KMS-11 (cell line): Measurements from ENCODE around the gene MED20.

Source experiments
- H2AFZ ChIP-seq: fragments of 200-600 bp; sonication (generic); 2 replicates; pipeline ENCODE4 v1.6.1; 2016; ENCODE audit warnings: antibody characterized with exemption, mixed run types, low read depth
- H3K27ac ChIP-seq: fragments of 200-600 bp; sonication (generic); 2 replicates; pipeline ENCODE4 v1.6.1; 2016; ENCODE audit warnings: mild to moderate bottlenecking, mixed run types
- H3K27me3 ChIP-seq: fragments of 200-600 bp; sonication (generic); 2 replicates; pipeline ENCODE4 v1.6.1; 2017; ENCODE audit warnings: mild to moderate bottlenecking, low read depth, mixed run types, moderate library complexity; ENCODE audit not compliant: insufficient read depth
- H3K36me3 ChIP-seq: fragments of 200-600 bp; sonication (generic); 2 replicates; pipeline ENCODE4 v1.6.1; 2017; ENCODE audit warnings: mild to moderate bottlenecking, mixed run types; ENCODE audit not compliant: insufficient read depth
- H3K4me1 ChIP-seq: fragments of 200-600 bp; sonication (generic); 2 replicates; pipeline ENCODE4 v1.6.1; 2016; ENCODE audit warnings: mild to moderate bottlenecking, low read depth, mixed run types; ENCODE audit not compliant: poor library complexity, severe bottlenecking
- H3K4me2 ChIP-seq: fragments of 200-600 bp; sonication (generic); 2 replicates; pipeline ENCODE4 v1.7.0; 2016; ENCODE audit warnings: mild to moderate bottlenecking, mixed run types
- H3K4me3 ChIP-seq: fragments of 200-600 bp; sonication (generic); IDR thresholded peaks from 2 replicates; pipeline ENCODE4 v1.6.1; 2017; ENCODE audit warnings: low read depth, low read length, mixed read lengths; ENCODE audit not compliant: insufficient read depth
- H3K79me2 ChIP-seq: fragments of 200-600 bp; sonication (generic); 2 replicates; pipeline ENCODE4 v1.6.1; 2016; ENCODE audit warnings: low read depth, mixed run types; ENCODE audit not compliant: insufficient read depth
- H3K9ac ChIP-seq: fragments of 200-600 bp; sonication (generic); 2 replicates; pipeline ENCODE4 v1.6.1; 2016; ENCODE audit warnings: mild to moderate bottlenecking, mixed run types
- H4K20me1 ChIP-seq: fragments of 200-600 bp; sonication (generic); 2 replicates; pipeline ENCODE4 v1.6.1; 2016; ENCODE audit warnings: mild to moderate bottlenecking, mixed run types; ENCODE audit not compliant: insufficient read depth
- CTCF ChIP-seq: fragments of 200-600 bp; sonication (generic); conservative IDR thresholded peaks from 2 replicates; pipeline ENCODE4 v1.6.1; 2017; ENCODE audit warnings: low read depth, mild to moderate bottlenecking, antibody characterized with exemption, low read length, moderate library complexity, mixed read lengths

Gene MED20

DNA sequence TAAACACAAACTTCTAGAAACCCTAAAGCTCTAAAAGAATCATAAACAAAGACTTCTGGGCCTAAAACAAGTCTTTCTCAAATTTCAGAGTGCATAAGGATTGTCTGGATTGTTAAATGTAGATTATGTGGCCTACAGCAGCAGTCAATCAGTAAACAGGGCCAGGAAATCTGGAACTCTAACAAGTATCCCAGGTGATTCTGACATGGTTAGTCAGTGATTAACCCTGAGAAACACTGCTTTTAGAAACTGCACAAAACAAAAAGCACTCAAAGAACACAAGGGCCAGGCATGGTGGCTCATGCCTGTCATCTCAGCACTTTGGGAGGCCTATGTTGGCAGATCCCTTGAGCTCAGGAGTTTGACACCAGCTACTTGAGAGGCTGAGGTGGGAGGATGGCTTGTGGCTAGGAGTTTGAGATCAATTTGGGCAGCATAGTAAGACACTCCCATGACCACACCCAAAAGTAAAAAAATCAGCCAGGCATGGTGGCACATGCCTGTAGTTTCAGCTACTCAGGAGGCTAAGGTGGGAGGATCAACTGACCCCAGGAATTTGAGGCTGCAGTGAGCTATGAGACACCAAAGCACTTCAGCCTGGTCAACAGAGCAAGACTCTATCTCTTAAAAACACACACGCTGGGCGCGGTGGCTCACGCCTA is 5.9 kb downstream of the MED20 start:
- no peak overlapping the region for H3K9ac ChIP-seq
- H3K4me1 ChIP-seq: peaks cover 25% of the 10 kb centered on the region
- no peak overlapping the region for H3K4me3 ChIP-seq
- H3K27ac ChIP-seq: no peak overlapping the region
- no peak overlapping the region for H2AFZ ChIP-seq
- peaks cover 11% of the 10 kb centered on the region for H3K79me2 ChIP-seq
- no peaks in the 10 kb centered on the region for H3K36me3 ChIP-seq
- TF ChIP-seq CTCF: no peak
- no peaks in the 10 kb centered on the region for H4K20me1 ChIP-seq
- no peak overlapping the region for H3K4me2 ChIP-seq
- H3K27me3 ChIP-seq: no peaks in the 10 kb centered on the region

DNA sequence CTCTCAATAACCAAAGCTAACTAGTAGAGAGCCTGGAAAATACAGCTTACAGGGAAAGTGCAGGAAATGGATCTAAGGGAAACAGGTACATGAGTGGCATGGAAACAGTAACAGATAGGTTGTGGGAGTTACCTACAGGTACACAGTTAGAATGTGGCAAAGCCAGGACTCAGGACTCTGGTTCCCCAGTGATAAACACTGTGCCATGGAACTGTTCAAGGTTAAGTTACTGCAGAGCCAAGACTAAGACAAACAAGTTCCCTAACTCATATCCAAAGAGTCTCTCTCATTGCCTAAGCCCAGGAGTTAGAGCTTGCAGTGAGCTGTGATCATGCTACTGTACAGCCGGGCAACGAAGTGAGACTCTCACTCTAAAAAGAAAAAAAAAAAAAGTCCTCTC is 6.6 kb downstream of the MED20 start:
- H2AFZ ChIP-seq: no peak overlapping the region
- H3K27me3 ChIP-seq: no peaks in the 10 kb centered on the region
- no peak overlapping the region for H3K27ac ChIP-seq
- H3K4me3 ChIP-seq: no peak overlapping the region
- no peak overlapping the region for H3K4me2 ChIP-seq
- peaks cover 19% of the 10 kb centered on the region for H3K4me1 ChIP-seq
- H3K79me2 ChIP-seq: peaks cover 4% of the 10 kb centered on the region
- TF ChIP-seq CTCF: no peak
- no peaks in the 10 kb centered on the region for H4K20me1 ChIP-seq
- H3K9ac ChIP-seq: no peak overlapping the region
- H3K36me3 ChIP-seq: no peaks in the 10 kb centered on the region

- no peaks in the 10 kb centered on the region for H3K79me2 ChIP-seq
- H2AFZ ChIP-seq: no peak overlapping the region
- H3K36me3 ChIP-seq: no peaks in the 10 kb centered on the region
Measured at GRCh38 chr6:41909727-41910126, 11.2 kb downstream of the MED20 start.

GRCh38 chr6:41901882-41902519 is 18.9 kb downstream of the MED20 start:
- no peak overlapping the region for H3K9ac ChIP-seq
- H3K36me3 ChIP-seq: no peaks in the 10 kb centered on the region
- H3K79me2 ChIP-seq: no peaks in the 10 kb centered on the region
- no peaks in the 10 kb centered on the region for H3K27me3 ChIP-seq
- H2AFZ ChIP-seq: no peak overlapping the region
- H4K20me1 ChIP-seq: no peaks in the 10 kb centered on the region
- peak; percentile 43; the same call in 1 of the 2 replicates for TF ChIP-seq CTCF
- H3K4me3 ChIP-seq: no peak overlapping the region
- H3K4me1 ChIP-seq: peaks cover 9% of the 10 kb centered on the region
- H3K27ac ChIP-seq: no peak overlapping the region
- H3K4me2 ChIP-seq: no peak overlapping the region

More at GRCh38 chr6:41909727-41910126, 11.2 kb downstream of the MED20 start:
- no peak overlapping the region for H3K27ac ChIP-seq
- H3K4me3 ChIP-seq: no peak overlapping the region
- H3K4me1 ChIP-seq: no peaks in the 10 kb centered on the region
- no peaks in the 10 kb centered on the region for H4K20me1 ChIP-seq
- H3K9ac ChIP-seq: no peak overlapping the region
- H3K4me2 ChIP-seq: no peak overlapping the region
- no peak for TF ChIP-seq CTCF
- no peaks in the 10 kb centered on the region for H3K27me3 ChIP-seq
